Measurements from ENCODE around the gene TGFB3.
"Not testable (repeated sequence)": the region's sequence is repeated elsewhere in the genome, so short reads cannot be mapped to it uniquely, and the experiment has no call there.

Gene TGFB3

GRCh38 chr14:75952489-75952888, 29.3 kb downstream of the TGFB3 start:
- no peak for DNase-seq (ENCODE audit: low read depth)

- no peak for DNase-seq (ENCODE audit: low read depth)
Observed at GRCh38 chr14:75946785-75947184, 35.0 kb downstream of the TGFB3 start.

GRCh38 chr14:75944607-75945241, 37.1 kb downstream of the TGFB3 start:
- DNase-seq (ENCODE audit: low read depth), result no peak

- DNase-seq (ENCODE audit: low read depth), result no peak
Observed at GRCh38 chr14:75941030-75941429, 40.8 kb downstream of the TGFB3 start.

GRCh38 chr14:75939200-75939599, 42.6 kb downstream of the TGFB3 start:
- no peak for DNase-seq (ENCODE audit: low read depth)

- no peak for DNase-seq (ENCODE audit: low read depth)
Observed at GRCh38 chr14:75934998-75935628, 46.7 kb downstream of the TGFB3 start.

- no peak for DNase-seq (ENCODE audit: low read depth)
Observed at GRCh38 chr14:75933712-75934296, 48.0 kb downstream of the TGFB3 start.

GRCh38 chr14:75928690-75929181, 53.1 kb downstream of the TGFB3 start:
- DNase-seq (ENCODE audit: low read depth), result no peak

- no peak for DNase-seq (ENCODE audit: low read depth)
Observed at GRCh38 chr14:75927564-75928087, 54.2 kb downstream of the TGFB3 start.

GRCh38 chr14:75926431-75927115, 55.2 kb downstream of the TGFB3 start:
- DNase-seq (ENCODE audit: low read depth), result no peak

- DNase-seq (ENCODE audit: low read depth), result not testable (repeated sequence)
Observed at GRCh38 chr14:75925141-75925840, 56.5 kb downstream of the TGFB3 start.

- DNase-seq (ENCODE audit: low read depth), result not testable (repeated sequence)
Observed at GRCh38 chr14:75920421-75920820, 61.4 kb downstream of the TGFB3 start.

- no peak for DNase-seq (ENCODE audit: low read depth)
Observed at GRCh38 chr14:75917946-75918335, 63.9 kb downstream of the TGFB3 start.

GRCh38 chr14:75917322-75917945, 64.4 kb downstream of the TGFB3 start:
- no peak for DNase-seq (ENCODE audit: low read depth)

GRCh38 chr14:75915045-75915444, 66.8 kb downstream of the TGFB3 start:
- no peak for DNase-seq (ENCODE audit: low read depth)

GRCh38 chr14:75913183-75913582, 68.6 kb downstream of the TGFB3 start:
- no peak for DNase-seq (ENCODE audit: low read depth)

- no peak for DNase-seq (ENCODE audit: low read depth)
Observed at GRCh38 chr14:75911883-75912282, 69.9 kb downstream of the TGFB3 start.

- DNase-seq (ENCODE audit: low read depth), result no peak
Observed at GRCh38 chr14:75910048-75910447, 71.7 kb downstream of the TGFB3 start.

- DNase-seq (ENCODE audit: low read depth), result no peak
Observed at GRCh38 chr14:75909630-75910029, 72.2 kb downstream of the TGFB3 start.

Data from activated T-cell treated with anti-CD3 and anti-CD28 coated beads for 48 hours (primary cell).